NOMO-1 treated with dmso at 0.1 percent for 144 hours (cell line): ENCODE measurements around the gene ZIC1.

Experiments used
- DNase-seq: peaks from one replicate; lab custom pipeline; 2025; ENCODE audit not compliant: unreplicated experiment; lab: John Stamatoyannopoulos, UW

The ZIC1 gene

GRCh38 chr3:147409143-147410115 lies at the start of gene ZIC1:
Gene ZIC1, plus strand, starts transcription at chr3:147409365. Its CDS starts 748 bp downstream, at chr3:147410113.
- DNase-seq: no peak

GRCh38 chr3:147360051-147360439 lies 49.1 kb upstream of the ZIC1 start:
- no peak for DNase-seq

GRCh38 chr3:147360646-147361453 lies 48.3 kb upstream of the ZIC1 start:
- DNase-seq: no peak

GRCh38 chr3:147361454-147362420 lies 47.4 kb upstream of the ZIC1 start:
- DNase-seq: peak; percentile 7

GRCh38 chr3:147364771-147365170 lies 44.4 kb upstream of the ZIC1 start:
- no peak for DNase-seq

GRCh38 chr3:147365196-147366115 lies 43.7 kb upstream of the ZIC1 start:
- DNase-seq: no peak

- DNase-seq: no peak
Observed at GRCh38 chr3:147367676-147368075, 41.5 kb upstream of the ZIC1 start.

- no peak for DNase-seq
Observed at GRCh38 chr3:147368151-147368550, 41.0 kb upstream of the ZIC1 start.

GRCh38 chr3:147368561-147369221 lies 40.5 kb upstream of the ZIC1 start:
- DNase-seq: no peak

- DNase-seq: no peak
Observed at GRCh38 chr3:147369231-147369630, 39.9 kb upstream of the ZIC1 start.

- no peak for DNase-seq
Observed at GRCh38 chr3:147369661-147370123, 39.5 kb upstream of the ZIC1 start.

GRCh38 chr3:147370349-147370748 lies 38.8 kb upstream of the ZIC1 start:
- DNase-seq: no peak

GRCh38 chr3:147371140-147371539 lies 38.0 kb upstream of the ZIC1 start:
- no peak for DNase-seq

GRCh38 chr3:147371771-147372340 lies 37.3 kb upstream of the ZIC1 start:
- no peak for DNase-seq

GRCh38 chr3:147372525-147373027 lies 36.6 kb upstream of the ZIC1 start:
- no peak for DNase-seq

- DNase-seq: no peak
Observed at GRCh38 chr3:147373301-147373700, 35.9 kb upstream of the ZIC1 start.

GRCh38 chr3:147377412-147378367 lies 31.5 kb upstream of the ZIC1 start:
- DNase-seq: no peak
